GM19043 (cell line): ENCODE data around the gene SH3RF3.

Experiments
- ATAC-seq: cut with Tn5 transposase; IDR thresholded peaks from one replicate; pipeline ENCODE4 v1.9.1; 2021; ENCODE audit warnings: low read depth; ENCODE audit not compliant: unreplicated experiment

The SH3RF3 gene

DNA sequence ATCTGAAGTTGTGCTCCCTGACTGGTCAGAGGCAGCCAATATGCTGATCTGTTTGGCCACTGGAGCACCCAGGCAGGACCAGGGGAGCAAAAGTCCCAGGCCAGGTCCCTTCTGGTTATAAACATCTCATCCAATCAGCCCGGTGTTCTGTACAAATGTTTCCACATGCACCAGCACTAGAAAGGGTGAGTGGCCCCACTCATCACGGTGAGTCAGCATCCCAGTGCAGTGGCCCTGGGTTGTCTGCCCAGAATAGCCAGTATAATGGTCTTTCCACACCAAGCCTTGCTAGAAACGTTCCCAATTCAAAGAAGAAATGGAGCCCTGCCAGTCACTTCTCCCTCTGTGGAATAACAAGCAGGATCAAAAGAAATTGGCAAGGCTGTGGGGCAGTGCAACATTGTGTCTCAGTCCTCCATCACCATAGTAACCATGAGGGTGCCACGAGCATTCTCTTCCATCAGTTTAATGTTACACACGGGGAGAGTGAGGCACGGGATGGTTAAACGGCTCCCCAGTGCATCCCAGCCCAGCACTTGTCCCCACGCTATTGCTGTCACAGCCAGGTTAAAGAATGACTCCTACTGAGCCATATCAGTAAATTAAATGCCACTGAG is 309.9 kb downstream of the SH3RF3 start:
- ATAC-seq: no peak

- ATAC-seq: no peak
Measured at GRCh38 chr2:109439390-109439786, 310.4 kb downstream of the SH3RF3 start.

GRCh38 chr2:109439986-109440385 is 311.0 kb downstream of the SH3RF3 start:
- no peak for ATAC-seq

DNA sequence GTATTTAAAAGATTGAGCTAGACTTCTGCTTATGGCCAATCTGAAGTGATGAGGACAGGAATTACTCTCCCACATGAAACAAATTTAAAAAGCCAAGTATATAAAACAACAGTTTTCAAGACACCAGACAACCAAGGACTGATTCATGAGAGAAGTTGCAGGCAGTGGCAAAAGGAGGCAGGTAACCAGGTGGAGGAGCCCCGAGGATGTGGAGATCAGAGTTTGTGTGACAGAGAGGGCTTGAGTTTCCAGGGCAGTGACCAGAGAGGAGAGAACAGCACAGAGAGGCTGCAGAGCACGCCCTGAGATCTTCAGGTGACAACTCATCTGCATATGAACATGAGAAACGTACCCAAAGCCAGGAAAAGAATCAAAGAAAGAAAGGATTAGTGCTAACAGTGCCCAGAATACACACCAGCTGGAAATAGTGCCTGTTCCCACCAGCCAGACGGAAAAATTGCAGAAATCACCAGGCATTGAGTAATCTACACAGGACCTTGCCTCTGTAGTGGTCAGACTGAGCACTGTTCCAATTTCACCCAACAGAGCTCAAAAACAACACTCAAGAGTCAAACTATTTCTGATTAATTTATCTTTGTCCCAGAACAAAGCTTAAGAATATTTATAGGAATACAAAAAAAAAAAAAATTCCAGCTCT is 311.6 kb downstream of the SH3RF3 start:
- ATAC-seq: no peak

DNA sequence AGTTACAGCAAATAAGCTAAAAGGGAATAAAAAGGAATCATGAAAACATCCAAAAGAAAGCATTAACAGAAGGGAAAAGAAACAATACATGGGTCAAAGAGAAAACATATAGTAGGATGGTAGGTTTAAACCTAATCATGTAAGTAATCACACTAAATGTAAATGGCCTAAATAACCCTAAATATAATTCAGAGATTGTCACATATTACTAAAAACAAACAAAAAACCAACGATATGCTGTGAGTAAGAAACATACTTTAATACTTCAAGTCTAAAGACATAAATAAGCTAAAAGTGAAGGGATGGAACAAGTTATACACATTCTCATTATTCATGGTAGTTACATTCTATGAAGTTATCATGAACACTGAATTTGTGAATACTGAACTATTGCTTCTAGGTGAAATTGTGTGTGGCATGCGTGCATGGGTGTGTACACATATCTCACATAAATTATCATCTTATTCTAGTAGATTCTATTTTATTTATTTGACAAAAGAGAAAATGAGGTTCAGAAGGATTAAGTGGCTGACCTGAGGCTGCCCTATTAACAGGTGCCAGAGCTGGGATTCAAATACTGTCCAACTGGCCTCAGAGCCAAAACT is 313.8 kb downstream of the SH3RF3 start:
- ATAC-seq: no peak

- ATAC-seq: no peak
Measured at GRCh38 chr2:109444916-109445315, 315.9 kb downstream of the SH3RF3 start.

DNA sequence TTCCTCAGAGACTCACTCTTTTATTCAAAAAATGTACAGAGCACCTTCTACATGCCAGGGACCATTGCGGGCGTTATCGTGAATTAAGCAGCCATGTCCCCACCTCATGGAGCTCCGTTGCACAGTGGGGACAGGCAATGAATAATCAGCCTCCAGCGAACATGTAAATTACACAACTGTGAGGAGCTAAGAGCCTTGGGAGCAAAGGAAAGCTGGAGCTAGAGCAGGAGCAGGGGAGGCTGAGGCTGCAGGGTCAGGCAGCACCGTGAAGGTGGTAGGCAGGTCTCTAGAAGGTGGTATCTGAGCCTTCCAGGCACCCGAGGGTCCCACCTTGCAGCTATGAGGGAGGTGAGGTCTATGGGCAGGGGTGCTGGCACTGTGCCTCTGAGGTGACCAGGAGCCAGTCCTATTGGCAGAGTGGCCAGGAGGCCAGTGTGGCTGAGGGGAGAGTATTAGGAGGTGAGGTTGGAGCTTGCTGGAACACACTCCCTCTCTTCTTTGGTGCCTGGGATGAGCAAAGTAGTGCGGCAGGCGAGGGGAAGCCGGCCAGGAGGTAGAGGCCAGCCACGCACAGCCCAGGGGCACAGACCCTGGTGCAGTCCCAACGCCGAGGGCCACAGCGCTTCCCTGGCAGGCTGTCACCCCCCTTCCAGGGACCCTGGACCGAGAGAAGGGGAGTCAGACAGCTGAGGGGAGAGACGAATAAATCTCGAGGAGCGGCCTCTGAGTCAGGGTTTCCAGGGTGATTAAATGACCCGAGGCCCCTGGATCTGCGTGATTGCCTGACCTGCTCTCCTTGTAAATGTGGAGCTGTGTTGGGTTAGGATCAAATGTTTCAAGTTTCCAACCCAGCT is 317.5 kb downstream of the SH3RF3 start:
- ATAC-seq: no peak

DNA sequence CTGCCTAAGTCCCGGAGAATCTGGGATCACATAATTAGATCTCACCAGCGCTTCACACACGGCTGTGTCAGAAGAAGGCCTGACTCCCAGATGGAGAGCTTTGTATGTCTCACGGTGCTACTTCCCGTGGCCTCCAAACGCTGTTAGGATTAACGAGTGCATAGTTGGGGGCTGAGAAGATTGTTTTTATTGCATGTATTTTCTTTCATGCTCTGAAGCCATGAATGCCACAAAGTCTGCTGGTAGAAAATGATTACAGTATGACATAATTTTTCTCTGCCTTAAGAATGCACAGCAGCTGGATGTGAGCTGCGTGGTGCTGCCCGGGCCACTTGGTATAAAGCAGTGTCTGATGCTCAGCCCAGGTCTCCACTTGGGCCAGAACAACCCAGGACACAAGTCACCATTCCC is 318.3 kb downstream of the SH3RF3 start:
- no peak for ATAC-seq

DNA sequence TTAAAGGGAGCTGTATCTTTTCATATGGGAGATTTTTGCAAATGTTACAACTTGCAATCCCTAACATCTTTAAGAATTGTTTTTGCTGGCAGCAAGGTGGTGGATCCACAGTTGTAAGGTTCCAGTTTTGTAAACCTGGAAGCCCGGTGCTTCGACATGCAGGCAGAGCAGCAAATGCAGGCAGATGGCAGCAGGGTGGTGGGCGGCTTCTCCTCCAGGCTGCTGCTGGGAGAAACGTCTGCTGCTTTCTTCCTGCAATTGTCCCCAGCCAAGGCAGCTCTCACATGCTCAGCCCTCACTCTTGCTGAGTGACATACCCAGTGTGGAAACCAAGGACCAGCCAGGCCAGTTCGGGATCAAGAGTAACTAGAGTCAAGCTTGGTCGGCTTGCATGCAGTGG is 318.8 kb downstream of the SH3RF3 start:
- ATAC-seq: no peak

DNA sequence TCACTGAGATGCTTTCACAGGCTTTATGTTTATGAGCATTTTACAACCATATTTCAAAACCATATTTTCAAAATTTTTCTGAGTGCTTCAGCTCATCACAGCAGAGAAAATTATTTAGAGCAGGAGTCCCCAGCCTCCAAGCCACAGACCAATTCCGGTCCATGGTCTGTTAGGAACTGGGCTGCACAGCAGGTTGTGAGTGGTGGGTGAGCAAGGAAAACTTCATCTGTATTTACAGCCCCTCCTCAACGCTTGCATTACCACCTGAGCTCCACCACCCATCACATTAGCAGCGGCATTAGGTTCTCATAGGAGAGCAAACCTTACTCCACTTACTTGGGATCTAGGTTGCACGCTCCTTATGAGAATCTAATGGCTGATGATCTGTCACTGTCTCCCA is 319.2 kb downstream of the SH3RF3 start:
- no peak for ATAC-seq

- no peak for ATAC-seq
Measured at GRCh38 chr2:109448946-109449788, 320.2 kb downstream of the SH3RF3 start.

DNA sequence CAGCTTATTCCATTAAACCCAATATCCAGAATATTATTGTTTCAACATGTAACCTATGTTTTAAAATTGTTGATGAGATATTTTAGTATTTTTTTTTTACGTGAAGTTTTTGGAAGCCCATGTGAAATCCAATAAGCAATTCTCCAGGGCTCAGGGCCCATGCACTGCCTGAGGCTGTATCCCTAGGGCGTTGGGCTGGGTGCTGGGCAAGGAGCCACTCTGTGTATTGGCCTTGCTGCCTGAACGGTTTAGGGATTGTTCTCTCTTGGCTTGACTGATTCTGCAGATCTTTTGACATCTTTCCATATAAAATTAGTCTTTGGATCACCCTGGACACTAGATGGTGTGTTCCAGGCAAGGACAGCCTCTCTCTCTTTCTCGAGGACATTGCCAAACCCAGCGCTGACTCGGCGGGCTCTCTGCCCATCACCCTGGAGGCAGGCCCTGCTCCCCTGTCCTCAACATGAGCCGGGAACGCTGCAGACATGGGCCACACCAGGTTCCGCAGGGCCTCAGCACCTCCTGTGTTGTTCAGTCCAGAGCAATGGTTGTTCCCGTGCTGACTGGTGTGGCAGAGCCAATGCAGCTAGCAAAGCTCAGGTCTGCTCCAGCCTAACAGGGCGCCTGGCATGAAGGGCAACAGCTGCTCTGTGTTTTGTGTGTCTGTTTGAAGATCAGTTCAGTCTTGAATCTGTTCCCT is 321.7 kb downstream of the SH3RF3 start:
- no peak for ATAC-seq

DNA sequence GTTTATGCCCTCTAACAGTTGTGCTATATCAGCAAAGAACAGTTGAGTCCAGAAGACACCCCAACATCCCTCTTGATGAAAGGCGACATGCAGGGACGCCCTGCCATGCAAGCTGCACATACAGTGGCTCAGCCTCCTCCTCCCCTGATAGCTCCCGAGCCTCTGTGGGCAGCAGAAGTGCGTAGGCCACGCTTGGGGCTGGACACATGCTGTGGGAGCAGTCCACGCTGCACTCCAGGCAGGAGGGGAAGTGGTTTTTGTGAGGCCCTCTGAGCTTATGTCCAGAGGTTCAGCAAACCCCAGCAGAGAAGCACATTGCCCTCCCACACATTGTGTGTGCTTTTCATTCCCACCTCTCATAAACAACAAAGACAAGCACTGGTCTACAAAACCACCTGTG is 322.7 kb downstream of the SH3RF3 start:
- ATAC-seq: no peak

DNA sequence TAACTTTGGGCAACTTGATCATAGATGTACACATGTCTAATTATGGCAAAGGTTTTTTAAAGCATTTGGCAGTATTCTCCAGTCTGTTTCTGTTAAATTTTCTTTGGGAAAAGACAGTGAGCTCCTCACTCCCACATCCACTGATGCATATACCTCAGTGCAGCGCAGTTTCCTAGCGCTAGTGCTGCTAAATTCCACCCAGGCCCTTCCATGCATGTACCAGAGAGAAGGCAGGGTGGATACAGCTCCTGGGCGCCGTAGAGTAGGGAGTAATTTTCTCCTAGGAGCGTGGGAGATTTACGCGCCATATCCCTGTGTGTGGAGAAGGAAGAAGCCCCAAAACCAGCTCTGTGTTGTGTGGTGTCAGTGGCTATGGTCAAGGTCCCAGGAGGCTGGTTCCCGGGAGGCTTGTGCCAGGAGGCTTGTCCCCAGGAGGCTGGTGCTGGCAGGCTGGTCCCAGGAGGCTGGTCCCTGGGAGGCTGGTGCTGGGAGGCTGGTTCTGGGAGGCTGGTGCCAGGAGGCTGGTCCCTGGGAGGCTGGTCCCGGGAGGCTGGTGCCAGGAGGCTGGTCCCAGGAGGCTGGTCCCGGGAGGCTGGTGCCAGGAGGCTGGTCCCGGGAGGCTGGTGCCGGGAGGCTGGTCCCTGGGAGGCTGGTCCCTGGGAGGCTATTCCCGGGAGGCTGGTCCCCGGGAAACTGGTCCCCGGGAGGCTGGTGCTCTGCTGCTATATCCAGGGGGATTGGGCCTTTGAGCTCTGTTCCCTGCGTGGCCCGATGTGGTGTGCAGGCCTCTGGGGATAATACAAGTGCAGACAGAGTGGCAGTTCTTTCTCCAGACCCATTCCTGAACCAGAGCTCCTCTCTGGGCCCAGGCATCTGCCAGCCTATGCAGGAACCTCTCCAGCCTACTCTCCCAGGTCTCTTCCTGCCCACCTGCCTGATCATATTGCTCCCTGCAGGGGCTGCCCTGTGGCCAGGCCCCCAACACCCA is 323.6 kb downstream of the SH3RF3 start:
- no peak for ATAC-seq

DNA sequence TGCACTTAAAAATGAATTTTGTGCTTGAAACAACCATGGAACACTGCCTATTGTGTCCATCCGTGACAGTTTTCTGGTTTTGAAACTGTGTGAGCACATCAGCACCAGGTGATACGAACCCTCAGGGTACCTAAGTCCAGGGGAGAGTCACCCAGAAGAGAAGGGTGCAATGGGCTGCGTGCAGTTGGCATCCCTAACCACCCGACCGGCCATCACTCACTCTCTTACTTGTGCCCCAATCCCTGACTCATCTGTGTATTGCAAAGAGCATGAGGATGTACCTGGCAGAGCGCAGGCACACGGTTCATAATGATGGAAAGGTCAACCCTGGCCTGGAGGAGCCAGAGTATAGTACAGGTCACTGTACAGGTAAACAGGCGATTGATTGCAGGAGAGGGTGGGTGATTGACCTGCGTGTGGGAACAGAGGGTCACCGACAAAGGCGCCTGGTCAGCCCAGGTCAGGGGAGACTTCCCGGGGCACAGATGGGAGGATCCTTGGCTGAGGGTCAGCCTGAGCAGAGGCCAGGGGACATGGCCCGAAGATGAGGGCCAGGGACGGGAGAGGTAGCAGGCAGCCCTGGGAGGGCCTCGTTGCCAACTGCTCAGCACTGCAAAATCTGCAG is 324.5 kb downstream of the SH3RF3 start:
- ATAC-seq: no peak

GRCh38 chr2:109454304-109454703 is 325.3 kb downstream of the SH3RF3 start:
- no peak for ATAC-seq

- no peak for ATAC-seq
Measured at GRCh38 chr2:109454765-109455394, 325.9 kb downstream of the SH3RF3 start.
